A673 (cell line): ENCODE results near the gene TNFAIP8L1. TPM values are rescaled to one million over a fixed set of nuclear protein-coding genes. Genes with fewer than 3 reads are reported as not detected.

Experiments used
- BruUV-seq: library from RNA; stranded (reverse); fragments of 400-500 nt; replicated peaks from 2 replicates; lab custom pipeline; 2021; lab: Mats Ljungman, UMichigan
- CTCF ChIA-PET: fragments of 300-600 bp; sonication (Branson Sonifier 250); formaldehyde crosslinking; loops from one replicate; lab custom pipeline; 2022; ENCODE audit warnings: antibody characterized with exemption; lab: Charles Lee
- POLR2A ChIA-PET: fragments of 300-600 bp; sonication (Branson Sonifier 250); formaldehyde crosslinking; loops from one replicate; lab custom pipeline; 2022; ENCODE audit warnings: antibody characterized with exemption; ENCODE audit not compliant: low non-redundant PET; lab: Charles Lee
- DNase-seq: peaks from one replicate; pipeline ENCODE4 v3.0.0-alpha.2; 2015; ENCODE audit warnings: low spot score
- H3K27ac ChIP-seq: fragments of 200-600 bp; sonication (generic); 2 replicates; pipeline ENCODE4 v1.5.1; 2016; ENCODE audit warnings: mixed run types, low read depth, mild to moderate bottlenecking, mixed read lengths, antibody characterized with exemption, low read length; ENCODE audit not compliant: poor library complexity, severe bottlenecking
- H3K27me3 ChIP-seq: fragments of 200-600 bp; sonication (generic); replicated peaks from 2 replicates; pipeline ENCODE4 v1.6.1; 2017; ENCODE audit warnings: mixed run types, low read depth, mild to moderate bottlenecking, mixed read lengths, antibody characterized with exemption, low read length; ENCODE audit not compliant: insufficient read depth, poor library complexity
- H3K36me3 ChIP-seq: fragments of 200-600 bp; sonication (generic); 2 replicates; pipeline ENCODE4 v1.6.1; 2016; ENCODE audit warnings: mixed run types, mild to moderate bottlenecking, mixed read lengths, antibody characterized with exemption, low read length; ENCODE audit not compliant: insufficient read depth, poor library complexity, severe bottlenecking
- H3K4me1 ChIP-seq: fragments of 200-600 bp; sonication (generic); 2 replicates; pipeline ENCODE4 v1.6.1; 2017; ENCODE audit warnings: mixed run types, mild to moderate bottlenecking, mixed read lengths, antibody characterized with exemption, low read length; ENCODE audit not compliant: insufficient read depth, poor library complexity, severe bottlenecking
- H3K4me3 ChIP-seq: fragments of 200-600 bp; sonication (generic); 2 replicates; pipeline ENCODE4 v1.5.1; 2016; ENCODE audit warnings: low read depth, mixed run types, mild to moderate bottlenecking, mixed read lengths, low read length; ENCODE audit not compliant: poor library complexity, severe bottlenecking
- H3K9me3 ChIP-seq: fragments of 200-600 bp; sonication (generic); 2 replicates; pipeline ENCODE4 v1.6.1; 2016; ENCODE audit warnings: mixed run types, low read depth, mild to moderate bottlenecking, mixed read lengths, antibody characterized with exemption, low read length; ENCODE audit not compliant: poor library complexity, severe bottlenecking
- CTCF ChIP-seq: fragments of 300-800, 200-600 bp; sonication (generic); conservative IDR thresholded peaks from 2 replicates; pipeline ENCODE4 v1.5.1; 2017; ENCODE audit warnings: low read depth, mild to moderate bottlenecking, antibody characterized with exemption, low read length, moderate library complexity, mixed read lengths
- EZH2 ChIP-seq: fragments of 200-600 bp; sonication (generic); IDR thresholded peaks from 2 replicates; pipeline ENCODE4 v1.6.1; 2017; ENCODE audit warnings: borderline replicate concordance, low read depth, mild to moderate bottlenecking, mixed read lengths, antibody characterized with exemption, low read length; ENCODE audit not compliant: poor library complexity, severe bottlenecking
- intact Hi-C: fragments of 100-400 bp; cut with micrococcal nuclease; formaldehyde crosslinking; loops from one replicate; pipeline ENCODE4 v1.10.0; 2022; ENCODE audit not compliant: unreplicated experiment
- total RNA-seq: library from RNA; stranded (reverse); gene quantifications from 2 replicates; pipeline ENCODE4 v1.2.3, GENCODE V29; 2021

The TNFAIP8L1 gene
- total RNA-seq, 1 experiment from 2014 or later, result 24.7 TPM

- Histone ChIP-seq H3K27ac (no peak overlapping the region), H3K27me3 (no peaks in the 10 kb centered on the region), H3K4me3 (no peak overlapping the region), H3K36me3 (peaks cover 50% of the 10 kb centered on the region), H3K9me3 (no peaks in the 10 kb centered on the region), H3K4me1 (no peaks in the 10 kb centered on the region)
- ChIA-PET CTCF (no interaction called here), POLR2A (no interaction called here)
- no peak for DNase-seq
- no peak for TF ChIP-seq CTCF
- TF ChIP-seq EZH2, result no peak
- BruUV-seq, result no TSS peak
- intact Hi-C loops, result no loop called here
These were observed 22.8 kb downstream of the TNFAIP8L1 start for GRCh38 chr19:4662020-4662695.

GRCh38 chr19:4662812-4663211 is 23.5 kb downstream of the TNFAIP8L1 start:
- Histone ChIP-seq H3K27me3 (no peaks in the 10 kb centered on the region), H3K9me3 (no peaks in the 10 kb centered on the region), H3K27ac (no peak overlapping the region), H3K36me3 (peaks cover 44% of the 10 kb centered on the region), H3K4me3 (no peak overlapping the region), H3K4me1 (no peaks in the 10 kb centered on the region)
- ChIA-PET POLR2A (no interaction called here), CTCF (no interaction called here)
- no peak for DNase-seq
- intact Hi-C loops, result no loop called here
- no peak for TF ChIP-seq EZH2
- no peak for TF ChIP-seq CTCF
- BruUV-seq, result no TSS peak

GRCh38 chr19:4664642-4665041 is 25.3 kb downstream of the TNFAIP8L1 start:
- BruUV-seq, result no TSS peak
- Histone ChIP-seq H3K36me3 (peaks cover 41% of the 10 kb centered on the region), H3K27ac (no peak overlapping the region), H3K4me3 (no peak overlapping the region), H3K27me3 (no peaks in the 10 kb centered on the region), H3K4me1 (no peaks in the 10 kb centered on the region), H3K9me3 (no peaks in the 10 kb centered on the region)
- no peak for DNase-seq
- ChIA-PET CTCF (no interaction called here), POLR2A (no interaction called here)
- TF ChIP-seq CTCF (no peak), EZH2 (no peak)
- intact Hi-C loops, result no loop called here
